ENCODE results near the gene SCGB1D1.
A peak's percentile ranks its signal among the peaks of the same experiment; 100 is the strongest.
"Not testable (repeated sequence)": the region's sequence is repeated elsewhere in the genome, so short reads cannot be mapped to it uniquely, and the experiment has no call there.

SCGB1D1 gene

DNA sequence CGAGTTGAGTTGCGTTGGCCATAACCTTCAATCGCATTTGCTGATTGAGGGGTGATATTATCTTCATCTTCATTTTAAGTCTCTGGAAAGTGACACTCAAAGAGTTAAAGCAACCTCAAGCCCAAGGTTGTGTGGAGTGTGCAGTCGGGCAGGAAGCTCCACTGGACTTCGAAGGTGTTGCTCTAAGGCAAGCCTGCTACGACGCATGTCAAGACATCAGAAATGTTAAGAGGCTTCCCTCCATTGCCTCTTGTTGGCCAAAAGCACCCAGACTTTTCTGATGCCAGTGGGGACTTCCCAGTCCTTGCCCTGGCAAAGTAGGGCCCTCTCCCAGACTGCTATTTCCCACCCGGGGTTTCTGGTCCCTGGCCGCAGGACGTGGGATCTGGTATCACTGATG lies 23.6 kb upstream of the SCGB1D1 start:
- DNase-seq (ENCODE audit: low spot score): no peak

DNA sequence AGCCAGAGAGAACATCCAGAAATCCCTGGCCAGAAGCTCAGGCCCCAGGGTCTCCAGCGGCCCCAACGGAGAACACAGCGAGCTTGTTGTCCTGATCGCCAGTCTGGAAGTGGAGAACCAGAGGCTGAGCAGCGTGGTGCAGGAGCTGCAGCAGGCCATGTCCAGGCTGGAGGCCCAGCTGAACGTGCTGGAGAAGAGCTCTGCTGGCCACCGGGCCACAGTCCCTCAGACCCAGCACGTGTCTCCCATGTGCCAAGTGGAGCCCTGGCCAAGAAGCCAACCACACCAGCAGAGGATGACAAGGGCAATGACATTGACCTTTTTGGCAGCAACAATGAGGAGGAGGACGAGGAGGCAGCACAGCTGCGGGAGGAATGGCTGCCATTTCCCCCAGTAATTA lies 20.6 kb upstream of the SCGB1D1 start:
- no peak for DNase-seq (ENCODE audit: low spot score)

DNA sequence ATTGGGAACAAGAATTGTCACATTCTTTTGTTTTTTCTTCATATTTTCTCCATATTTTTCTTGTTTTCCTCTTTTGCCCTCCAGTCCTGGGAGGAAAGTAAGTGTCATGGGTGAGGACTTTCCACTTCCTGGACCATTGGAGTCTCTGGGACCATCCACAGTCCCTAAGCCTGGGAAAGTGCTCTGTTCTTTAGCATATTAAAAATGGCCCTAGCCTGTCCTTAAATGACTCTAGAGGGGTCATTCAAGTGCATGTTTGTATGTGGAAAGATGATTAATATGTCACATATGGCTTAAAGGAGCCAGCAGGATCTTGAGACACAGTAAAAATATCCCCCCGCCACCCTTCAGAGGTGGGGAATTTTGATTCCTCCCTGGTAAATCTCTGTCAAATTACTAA lies 20.1 kb upstream of the SCGB1D1 start:
- no peak for DNase-seq (ENCODE audit: low spot score)

DNA sequence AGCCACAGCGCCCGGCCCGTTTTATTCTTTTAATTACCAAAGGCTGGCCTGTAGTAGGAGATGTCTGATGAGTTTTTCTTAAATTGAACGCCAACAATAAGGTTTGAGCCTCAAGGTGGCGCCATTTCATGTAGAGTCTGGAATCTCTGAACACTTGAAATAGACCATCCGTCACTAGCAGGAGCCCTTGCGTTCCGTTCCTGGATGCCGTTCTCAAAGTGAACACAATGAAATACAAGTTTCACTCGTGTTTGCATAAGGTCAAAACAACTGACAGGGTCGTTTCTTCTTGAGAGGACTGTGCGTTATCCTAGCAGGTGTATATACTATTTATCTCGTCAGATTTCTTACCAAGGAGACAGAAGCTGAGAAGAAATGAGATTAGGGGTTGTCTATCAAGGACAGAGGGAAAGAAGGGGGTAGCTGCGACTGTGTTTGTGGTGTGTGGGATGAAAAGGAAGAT lies 18.7 kb upstream of the SCGB1D1 start:
- peak; percentile 65 for DNase-seq (ENCODE audit: low spot score)

DNA sequence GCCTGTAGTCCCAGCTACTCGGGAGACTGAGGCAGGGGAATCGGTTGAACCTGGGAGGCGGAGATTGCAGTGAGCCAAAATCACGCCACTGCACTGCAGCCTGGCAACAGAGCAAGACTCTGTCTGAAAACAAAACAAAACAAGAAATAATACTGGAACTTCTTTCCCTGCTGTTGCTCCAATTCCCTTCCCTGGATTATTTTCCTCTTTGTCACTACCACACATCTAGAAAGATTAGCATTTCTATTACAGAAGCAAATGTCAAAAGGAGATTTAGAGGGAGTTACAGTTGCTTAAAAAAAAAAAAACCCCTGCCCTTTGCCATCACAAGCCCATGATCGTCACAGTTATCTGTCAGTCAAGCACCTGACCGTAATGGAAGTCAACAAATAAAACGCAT lies 17.7 kb upstream of the SCGB1D1 start:
- no peak for DNase-seq (ENCODE audit: low spot score)

DNA sequence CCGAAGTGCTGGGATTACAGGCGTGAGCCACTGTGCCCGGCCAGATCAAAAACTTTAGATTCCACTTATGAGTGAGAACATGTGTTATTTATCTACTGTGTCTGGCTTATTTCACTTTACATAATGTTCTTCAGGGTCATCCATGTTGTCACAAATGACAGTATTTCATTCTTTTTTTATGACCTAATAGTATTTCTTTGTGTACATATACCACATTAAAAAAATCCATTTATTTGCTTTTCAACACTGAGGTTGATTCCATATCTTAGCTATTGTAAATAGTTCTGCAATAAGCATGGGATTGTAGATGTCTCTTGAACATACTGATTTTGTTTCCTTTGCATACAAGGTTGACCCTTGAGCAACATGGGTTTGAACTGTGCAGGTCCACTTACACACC lies 13.2 kb upstream of the SCGB1D1 start:
- no peak for DNase-seq (ENCODE audit: low spot score)

DNA sequence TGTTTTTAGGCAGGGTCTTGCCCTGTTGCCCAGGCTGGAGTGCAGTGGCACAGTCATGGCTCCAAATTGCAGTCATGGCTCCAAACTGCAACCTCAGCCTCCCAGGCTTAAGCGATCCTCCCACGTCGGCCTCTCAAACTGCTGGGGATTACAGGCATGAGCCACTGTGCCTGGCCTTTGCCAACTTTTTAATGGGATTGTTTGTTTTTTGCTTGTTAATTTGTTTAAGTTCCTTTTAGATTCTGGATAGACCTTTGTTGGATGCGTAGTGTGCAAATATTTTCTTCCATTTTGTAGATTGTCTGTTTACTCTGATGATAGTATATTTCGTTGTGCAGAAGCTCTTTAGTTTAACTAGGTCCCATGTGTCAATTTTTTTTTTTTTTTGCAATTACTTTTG lies 10.0 kb upstream of the SCGB1D1 start:
- no peak for DNase-seq (ENCODE audit: low spot score)

DNA sequence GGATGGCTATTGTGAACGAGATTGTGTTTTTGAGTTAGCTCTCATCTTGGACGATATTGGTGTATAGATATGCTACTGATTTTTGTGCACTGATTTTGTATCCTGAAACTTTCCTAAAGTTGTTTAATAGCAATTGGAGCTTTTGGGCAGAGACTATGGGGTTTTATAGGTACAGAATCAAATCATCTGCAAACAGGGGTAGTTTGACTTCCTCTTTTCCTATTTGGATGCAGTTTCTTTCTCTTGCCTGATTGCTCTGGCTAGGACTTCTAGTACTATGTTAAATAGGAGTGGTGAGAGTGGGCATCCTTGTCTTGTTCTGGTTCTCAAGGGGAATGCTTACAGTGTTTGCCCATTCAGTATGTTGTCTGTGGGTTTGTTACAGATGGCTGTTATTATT lies 8.9 kb upstream of the SCGB1D1 start:
- no peak for DNase-seq (ENCODE audit: low spot score)

DNA sequence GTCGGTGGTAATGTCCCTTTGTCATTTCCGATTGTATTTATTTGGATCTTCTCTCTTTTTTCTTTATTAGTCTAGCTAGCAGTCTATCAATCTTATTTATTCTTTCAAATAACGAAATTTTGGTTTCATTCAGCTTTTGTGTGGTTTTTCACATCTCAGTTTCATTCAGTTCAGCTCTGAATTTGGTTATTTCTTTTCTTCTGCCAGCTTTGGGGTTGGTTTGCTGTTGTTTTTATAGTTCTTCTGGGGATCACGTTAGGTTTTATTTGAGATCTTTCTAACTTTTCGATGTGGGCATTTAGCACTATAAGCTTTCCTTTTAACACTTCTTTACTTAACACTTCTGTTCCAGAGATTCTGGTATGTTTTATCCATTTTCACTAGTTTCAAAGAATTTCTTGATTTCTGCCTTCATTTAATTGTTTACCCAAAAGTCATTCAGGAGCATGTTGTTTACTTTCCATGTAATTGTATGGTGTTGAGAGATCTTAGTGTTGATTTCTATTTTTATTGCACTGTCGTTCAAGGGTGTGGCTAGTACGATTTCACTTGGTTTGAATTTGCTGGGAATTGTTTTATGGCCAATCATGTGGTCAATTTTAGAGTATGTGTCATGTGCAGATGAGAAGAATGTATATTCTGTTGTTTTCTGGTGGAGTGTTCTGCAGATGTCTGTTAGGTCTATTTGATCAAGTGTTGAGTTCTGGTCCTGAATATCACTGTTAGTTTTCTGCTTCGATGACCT lies 7.7 kb upstream of the SCGB1D1 start:
- no peak for DNase-seq (ENCODE audit: low spot score)

DNA sequence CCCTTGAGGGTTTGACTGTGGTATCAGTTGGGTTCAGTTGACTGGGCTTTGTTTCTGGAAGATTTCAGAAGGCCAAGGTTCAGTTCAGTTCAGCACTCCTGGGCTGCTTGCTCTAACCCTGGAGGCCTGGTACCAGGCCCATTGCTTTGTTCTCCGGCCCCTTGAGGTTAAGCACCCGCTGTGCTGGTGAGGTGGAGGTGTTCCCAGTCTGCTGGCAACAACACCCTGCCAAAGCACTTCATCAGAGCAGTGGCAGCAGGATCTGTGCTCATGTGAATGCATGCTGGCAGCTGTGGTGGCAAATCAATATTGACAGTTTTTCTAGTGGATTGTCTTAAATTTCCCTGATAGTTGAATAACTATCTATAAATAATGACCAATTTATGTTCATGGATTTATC lies 3.8 kb upstream of the SCGB1D1 start:
- no peak for DNase-seq (ENCODE audit: low spot score)

DNA sequence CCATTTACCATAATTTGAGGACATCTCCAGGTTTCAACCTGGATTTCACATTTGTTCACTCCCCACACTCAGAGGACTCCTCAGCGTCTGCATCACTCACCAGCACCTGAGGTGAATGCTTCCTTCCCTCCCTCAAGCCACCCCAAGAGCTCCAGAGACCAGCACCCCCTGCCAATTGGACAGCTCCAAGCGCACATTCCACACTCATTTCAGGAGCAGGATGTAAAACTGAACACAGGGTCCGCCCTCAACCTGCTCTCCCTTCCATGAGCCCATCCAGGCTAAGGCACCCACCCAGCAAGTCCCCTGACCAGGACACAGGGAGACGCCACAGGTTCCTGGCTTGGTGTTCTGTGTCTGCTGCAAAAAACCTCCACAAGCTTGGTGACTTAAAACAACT lies 3.9 kb downstream of the SCGB1D1 start:
- no peak for DNase-seq (ENCODE audit: low spot score)

DNA sequence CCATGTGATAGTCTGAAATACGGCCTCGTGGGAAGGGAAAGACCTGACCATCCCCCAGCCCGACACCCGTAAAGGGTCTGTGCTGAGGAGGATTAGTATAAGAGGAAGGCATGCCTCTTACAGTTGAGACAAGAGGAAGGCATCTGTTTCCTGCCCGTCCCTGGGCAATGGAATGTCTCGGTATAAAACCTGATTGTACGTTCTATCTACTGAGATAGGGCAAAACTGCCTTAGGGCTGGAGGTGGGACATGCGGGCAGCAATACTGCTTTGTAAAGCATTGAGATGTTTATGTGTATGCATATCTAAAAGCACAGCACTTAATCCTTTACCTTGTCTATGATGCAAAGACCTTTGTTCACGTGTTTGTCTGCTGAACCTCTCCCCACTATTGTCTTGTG lies 5.0 kb downstream of the SCGB1D1 start:
- DNase-seq (ENCODE audit: low spot score): not testable (repeated sequence)

DNA sequence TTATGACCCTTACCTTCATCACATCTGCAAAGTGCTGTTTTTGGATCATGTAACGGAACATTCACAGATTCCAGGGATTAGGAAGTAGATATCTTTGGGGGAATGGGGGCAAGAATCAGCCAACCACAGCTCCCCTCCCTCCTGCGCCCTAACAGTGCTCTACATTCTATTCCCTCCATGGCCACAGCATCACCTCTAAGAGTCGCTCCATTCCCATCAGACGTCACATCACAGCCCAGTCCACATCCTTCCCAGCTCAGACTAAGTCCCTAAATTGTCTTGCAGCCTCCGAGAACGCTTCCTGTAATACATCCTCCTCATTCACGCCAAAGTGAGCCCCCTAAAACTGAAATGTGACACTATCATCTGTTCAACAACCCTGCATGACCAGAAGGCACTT lies 5.9 kb downstream of the SCGB1D1 start:
- DNase-seq (ENCODE audit: low spot score): no peak

DNA sequence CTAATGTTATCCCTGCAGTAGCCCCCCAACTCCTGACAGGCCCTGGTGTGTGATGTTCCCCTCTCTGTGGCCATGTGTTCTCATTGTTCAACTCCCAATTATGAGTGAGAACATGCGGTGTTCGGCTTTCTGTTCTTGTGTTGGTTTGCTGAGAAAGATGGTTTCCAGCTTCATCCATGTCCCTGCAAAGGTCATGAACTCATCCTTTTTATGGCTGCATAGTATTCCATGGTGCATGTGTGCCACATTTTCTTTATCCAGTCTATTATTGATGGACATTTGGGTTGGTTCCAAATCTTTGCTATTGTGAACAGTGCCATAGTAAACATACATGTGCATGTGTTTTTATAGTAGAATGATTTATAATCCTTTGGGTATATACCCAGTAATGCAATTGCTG lies 7.4 kb downstream of the SCGB1D1 start:
- not testable (repeated sequence) for DNase-seq (ENCODE audit: low spot score)

DNA sequence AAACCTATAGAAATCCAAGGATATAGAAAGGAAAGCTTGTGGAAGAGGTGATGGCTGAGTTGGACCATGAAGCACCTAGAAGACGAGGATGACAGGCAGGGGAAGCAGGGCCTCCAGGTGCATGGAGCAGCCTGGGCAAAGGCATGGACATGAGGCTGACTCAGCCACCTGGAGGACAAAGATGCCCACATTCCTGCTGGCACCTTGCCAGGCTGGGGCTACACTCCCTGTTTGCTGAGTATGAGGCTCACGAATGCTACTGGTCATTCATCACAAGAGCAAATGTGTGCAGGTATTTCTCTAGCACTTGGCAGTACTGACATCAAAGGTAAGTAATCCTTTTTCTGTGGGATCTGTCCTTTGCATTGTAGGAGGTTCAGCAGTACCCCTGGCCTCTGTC lies 11.4 kb downstream of the SCGB1D1 start:
- DNase-seq (ENCODE audit: low spot score): no peak

DNA sequence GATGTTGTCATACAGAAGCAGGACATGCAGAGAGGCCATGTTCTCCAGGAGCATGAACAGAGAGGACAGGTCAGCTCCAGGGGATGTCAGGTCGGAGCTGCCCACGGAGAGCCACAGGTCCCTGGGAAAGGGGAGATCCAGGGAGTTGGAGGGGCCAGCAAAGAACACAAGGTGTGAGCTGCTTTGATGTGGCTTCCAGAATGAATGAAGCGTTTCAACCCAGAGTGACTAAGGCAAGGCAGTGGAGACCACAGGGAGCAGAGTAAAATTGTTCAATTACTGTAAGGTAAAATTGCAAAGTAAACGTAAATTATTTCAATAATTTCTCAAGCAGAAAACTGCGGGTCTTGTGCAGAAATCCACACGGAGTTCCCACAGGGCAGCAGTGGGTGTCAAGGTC lies 12.9 kb downstream of the SCGB1D1 start:
- no peak for DNase-seq (ENCODE audit: low spot score)

DNA sequence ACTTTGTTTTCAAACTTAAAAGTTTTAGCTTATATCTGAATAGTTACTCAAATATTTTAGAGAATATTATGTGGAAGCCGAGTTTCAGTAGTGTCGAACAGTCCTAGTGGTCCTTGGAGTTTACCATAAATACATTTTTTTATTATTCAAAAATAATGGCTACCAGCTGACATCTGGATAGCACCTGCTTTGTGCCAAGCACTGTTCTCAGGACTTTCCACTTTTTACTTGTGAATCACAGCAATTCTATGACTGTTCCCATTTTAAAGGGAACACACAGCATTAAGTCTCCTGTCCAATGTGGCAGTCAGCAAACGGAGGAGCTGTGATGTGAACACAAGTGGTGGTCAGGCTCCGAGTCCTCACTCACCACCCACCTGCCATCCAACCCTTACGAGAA lies 14.4 kb downstream of the SCGB1D1 start:
- DNase-seq (ENCODE audit: low spot score): no peak

DNA sequence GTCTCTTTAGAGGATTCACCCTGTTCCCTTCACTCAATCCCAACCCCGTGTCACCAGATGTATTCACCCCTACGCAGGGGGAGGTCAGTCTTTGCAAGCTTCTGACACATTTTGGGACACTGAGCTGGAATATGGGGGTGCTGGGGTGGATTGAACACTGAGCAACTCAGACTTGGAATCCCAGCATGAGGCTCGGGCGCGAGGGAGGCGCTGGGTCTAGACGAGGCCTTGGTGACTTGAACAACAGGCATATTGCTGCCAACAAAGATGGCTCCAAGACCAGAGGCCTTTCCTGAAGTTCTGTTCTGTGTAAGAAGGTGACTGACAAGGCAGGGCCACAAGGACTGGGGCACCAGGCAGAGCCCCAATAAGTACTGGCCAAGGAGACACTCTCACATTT lies 15.4 kb downstream of the SCGB1D1 start:
- no peak for DNase-seq (ENCODE audit: low spot score)

DNA sequence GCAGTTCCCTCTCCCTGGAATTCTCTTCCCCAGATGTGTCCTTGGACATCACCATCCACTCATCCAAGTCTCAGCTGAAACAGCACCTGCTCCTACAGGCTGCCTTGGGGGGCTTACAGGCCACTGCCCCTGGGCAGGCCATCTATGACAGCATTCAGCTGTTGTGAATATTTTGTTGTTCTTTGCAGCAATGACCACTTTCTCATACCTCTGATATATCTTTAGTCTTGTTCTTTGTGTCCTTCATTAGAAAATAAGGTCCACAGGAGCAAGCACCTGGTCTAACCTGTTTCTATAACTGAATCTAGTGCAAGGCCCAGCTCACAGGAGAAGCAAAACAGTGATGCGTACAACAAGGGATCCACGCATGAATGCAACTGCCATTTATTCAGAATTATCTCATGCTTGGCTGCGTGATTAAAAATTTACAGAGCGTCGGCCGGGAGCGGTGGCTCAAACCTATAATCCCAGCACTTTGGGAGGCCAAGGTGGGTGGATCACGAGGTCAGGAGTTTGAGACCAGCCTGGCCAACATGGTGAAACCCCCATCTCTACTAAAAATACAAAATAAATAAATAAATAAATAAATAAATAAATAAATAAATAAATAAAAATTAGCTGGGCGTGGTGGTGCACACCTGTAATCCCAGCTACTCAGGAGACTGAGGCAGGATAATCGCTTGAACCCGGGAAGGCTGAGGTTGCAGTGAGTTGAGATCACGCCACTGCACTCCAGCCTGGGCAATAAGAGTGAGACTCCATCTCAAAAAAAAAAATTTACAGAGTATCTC lies 16.5 kb downstream of the SCGB1D1 start:
- DNase-seq (ENCODE audit: low spot score): not testable (repeated sequence)

DNA sequence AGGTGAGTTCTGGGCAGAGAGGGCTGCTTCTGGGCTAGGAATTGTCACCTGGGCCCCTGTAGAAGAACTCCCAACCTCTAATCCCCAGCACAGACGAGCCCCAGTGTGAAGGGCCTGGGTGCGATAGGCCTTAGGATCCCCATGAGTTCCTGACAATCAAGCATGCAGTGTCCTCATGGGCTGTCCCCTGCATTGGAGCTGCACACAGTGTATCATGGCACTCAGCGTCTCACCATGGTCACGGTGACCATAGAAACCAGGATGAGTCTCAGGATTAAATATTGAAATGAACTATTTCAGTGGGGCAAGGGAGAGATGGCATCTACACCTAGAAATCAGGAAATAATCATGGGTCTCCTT lies 18.7 kb downstream of the SCGB1D1 start:
- DNase-seq (ENCODE audit: low spot score): no peak

DNA sequence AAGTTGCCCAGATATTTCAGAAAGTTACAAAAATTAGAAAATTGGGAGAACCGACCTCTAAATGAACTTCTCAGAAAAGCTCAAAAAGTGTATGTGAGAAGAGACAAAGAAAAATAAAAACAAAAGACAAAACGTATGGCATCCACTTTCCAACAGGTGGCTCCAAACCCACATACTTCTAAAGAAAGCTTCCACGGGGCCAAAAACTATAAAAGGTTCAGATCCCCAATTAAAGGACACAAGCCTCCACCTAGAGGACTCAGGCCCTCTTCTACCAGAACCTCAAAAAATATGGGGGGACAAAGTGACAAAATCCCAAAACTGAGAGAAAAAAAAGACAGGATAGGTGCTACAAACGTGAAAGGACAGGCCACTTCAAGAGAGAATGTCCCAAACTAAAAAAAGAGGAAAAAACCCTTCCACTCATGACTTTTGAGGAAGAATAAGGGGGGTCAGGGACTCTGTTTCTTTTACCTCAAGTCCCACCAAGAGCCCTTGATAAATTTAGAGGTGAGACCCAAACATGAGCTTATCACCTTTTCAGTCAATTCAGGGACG lies 27.3 kb downstream of the SCGB1D1 start:
- DNase-seq (ENCODE audit: low spot score): peak; percentile 24

DNA sequence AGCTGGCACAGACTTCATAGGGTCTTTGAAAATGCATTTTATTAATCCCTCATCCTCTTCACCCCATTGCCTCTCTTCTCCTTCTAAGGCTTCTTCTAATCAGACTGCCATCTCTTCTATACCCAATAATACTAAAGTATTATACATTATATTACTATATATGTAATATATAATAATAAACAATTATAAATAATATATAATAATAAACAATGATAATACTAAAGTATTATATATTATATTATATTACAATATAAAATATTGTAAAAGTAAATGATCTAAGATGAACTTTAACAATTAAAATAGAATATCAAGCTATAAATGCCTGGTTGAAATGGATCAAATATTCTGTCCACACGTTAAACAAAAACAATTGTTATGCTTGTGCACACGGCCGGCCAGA lies 31.5 kb downstream of the SCGB1D1 start:
- DNase-seq (ENCODE audit: low spot score): no peak

DNA sequence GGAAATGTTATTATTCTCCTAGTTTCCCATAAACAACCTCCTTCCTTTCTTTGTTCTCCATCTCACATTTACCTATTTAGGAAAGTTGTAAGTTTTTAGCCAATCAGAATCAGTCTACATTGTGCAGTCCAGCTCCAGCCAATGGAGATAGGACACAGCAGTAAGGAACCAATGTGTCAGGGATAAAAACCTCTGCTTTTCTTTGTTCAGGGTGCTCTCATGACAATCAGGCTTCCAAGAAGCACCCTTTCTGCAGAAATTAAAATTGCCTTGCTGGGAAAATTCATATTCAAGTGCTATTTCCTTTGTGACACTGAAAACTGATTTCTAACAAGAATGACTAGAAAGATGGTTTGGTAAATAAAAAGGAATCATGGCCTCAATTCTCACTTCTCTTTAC lies 33.1 kb downstream of the SCGB1D1 start:
- no peak for DNase-seq (ENCODE audit: low spot score)

Measured in AG20443 (cell line).